ENCODE data around the gene TGOLN2. TPM values are rescaled to one million over a fixed set of nuclear protein-coding genes. Genes with fewer than 3 reads are reported as not detected.

The TGOLN2 gene
- total and polyA plus RNA-seq, 2 of the 13 experiments (the other 11 are each of a cell fraction or from before 2014, with no cell fraction given), result 99.6 to 155 TPM

DNA sequence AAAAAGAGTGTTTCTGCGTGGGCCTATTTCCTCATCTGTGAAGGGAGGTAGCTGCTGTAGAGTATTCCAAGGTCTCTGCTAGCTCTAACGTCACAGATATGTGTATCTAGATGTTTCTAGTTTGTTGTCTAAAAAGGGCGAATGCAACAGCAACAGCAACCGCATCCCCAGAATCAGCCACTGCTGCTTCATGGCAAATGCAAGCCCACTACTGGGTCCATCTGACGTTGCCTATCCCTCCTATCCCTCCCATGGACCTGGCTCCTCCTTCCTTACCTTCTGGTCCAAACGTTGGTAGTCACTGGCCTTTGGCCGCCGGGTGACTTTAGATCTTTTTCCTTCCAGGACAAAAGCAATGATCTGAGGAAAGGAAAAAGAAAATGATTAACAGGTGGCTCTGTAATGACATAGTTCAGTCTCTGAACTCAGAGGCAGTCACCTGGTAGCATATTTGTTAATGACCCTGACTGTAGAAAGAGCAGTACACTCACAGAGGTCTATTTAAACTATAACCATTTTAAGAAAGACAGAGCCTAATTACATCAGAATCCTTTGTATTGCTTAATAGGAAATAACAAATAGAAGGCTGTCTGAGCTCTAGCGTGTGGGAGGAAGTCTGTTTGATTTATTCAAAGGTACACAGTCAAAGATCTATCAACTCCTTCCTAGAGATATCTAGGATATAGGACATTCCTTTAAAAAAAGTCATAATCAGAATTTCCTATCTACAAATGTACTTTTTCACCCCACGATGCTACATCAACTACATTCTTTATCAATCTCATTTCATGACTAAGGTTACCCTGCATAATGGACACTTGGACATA lies 2.9 kb downstream of the TGOLN2 start (continued):
- TF ChIP-seq, protein P1, sequence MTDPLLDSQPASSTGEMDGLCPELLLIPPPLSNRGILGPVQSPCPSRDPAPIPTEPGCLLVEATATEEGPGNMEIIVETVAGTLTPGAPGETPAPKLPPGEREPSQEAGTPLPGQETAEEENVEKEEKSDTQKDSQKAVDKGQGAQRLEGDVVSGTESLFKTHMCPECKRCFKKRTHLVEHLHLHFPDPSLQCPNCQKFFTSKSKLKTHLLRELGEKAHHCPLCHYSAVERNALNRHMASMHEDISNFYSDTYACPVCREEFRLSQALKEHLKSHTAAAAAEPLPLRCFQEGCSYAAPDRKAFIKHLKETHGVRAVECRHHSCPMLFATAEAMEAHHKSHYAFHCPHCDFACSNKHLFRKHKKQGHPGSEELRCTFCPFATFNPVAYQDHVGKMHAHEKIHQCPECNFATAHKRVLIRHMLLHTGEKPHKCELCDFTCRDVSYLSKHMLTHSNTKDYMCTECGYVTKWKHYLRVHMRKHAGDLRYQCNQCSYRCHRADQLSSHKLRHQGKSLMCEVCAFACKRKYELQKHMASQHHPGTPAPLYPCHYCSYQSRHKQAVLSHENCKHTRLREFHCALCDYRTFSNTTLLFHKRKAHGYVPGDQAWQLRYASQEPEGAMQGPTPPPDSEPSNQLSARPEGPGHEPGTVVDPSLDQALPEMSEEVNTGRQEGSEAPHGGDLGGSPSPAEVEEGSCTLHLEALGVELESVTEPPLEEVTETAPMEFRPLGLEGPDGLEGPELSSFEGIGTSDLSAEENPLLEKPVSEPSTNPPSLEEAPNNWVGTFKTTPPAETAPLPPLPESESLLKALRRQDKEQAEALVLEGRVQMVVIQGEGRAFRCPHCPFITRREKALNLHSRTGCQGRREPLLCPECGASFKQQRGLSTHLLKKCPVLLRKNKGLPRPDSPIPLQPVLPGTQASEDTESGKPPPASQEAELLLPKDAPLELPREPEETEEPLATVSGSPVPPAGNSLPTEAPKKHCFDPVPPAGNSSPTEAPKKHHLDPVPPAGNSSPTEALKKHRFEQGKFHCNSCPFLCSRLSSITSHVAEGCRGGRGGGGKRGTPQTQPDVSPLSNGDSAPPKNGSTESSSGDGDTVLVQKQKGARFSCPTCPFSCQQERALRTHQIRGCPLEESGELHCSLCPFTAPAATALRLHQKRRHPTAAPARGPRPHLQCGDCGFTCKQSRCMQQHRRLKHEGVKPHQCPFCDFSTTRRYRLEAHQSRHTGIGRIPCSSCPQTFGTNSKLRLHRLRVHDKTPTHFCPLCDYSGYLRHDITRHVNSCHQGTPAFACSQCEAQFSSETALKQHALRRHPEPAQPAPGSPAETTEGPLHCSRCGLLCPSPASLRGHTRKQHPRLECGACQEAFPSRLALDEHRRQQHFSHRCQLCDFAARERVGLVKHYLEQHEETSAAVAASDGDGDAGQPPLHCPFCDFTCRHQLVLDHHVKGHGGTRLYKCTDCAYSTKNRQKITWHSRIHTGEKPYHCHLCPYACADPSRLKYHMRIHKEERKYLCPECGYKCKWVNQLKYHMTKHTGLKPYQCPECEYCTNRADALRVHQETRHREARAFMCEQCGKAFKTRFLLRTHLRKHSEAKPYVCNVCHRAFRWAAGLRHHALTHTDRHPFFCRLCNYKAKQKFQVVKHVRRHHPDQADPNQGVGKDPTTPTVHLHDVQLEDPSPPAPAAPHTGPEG (CRISPR knock-in tag; IDR thresholded peaks at IDR 0.05), result no peak
- TF ChIP-seq, protein P2, sequence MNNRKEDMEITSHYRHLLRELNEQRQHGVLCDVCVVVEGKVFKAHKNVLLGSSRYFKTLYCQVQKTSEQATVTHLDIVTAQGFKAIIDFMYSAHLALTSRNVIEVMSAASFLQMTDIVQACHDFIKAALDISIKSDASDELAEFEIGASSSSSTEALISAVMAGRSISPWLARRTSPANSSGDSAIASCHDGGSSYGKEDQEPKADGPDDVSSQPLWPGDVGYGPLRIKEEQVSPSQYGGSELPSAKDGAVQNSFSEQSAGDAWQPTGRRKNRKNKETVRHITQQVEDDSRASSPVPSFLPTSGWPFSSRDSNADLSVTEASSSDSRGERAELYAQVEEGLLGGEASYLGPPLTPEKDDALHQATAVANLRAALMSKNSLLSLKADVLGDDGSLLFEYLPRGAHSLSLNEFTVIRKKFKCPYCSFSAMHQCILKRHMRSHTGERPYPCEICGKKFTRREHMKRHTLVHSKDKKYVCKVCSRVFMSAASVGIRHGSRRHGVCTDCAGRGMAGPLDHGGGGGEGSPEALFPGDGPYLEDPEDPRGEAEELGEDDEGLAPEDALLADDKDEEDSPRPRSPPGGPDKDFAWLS (CRISPR knock-in tag; IDR thresholded peaks at IDR 0.05; ENCODE audit: borderline replicate concordance), result no peak
- no peak for TF ChIP-seq SOX6 (IDR thresholded peaks at IDR 0.05)
- TF ChIP-seq SOX6 (CRISPR knock-in tag; IDR thresholded peaks at IDR 0.05), result peak; percentile 99
- no peak for TF ChIP-seq IRX3 (CRISPR knock-in tag; IDR thresholded peaks at IDR 0.05; ENCODE audit: borderline replicate concordance, low read depth)
- TF ChIP-seq CENPT (CRISPR knock-in tag; IDR thresholded peaks at IDR 0.05; ENCODE audit: low read depth), result no peak
- TF ChIP-seq, protein P3, sequence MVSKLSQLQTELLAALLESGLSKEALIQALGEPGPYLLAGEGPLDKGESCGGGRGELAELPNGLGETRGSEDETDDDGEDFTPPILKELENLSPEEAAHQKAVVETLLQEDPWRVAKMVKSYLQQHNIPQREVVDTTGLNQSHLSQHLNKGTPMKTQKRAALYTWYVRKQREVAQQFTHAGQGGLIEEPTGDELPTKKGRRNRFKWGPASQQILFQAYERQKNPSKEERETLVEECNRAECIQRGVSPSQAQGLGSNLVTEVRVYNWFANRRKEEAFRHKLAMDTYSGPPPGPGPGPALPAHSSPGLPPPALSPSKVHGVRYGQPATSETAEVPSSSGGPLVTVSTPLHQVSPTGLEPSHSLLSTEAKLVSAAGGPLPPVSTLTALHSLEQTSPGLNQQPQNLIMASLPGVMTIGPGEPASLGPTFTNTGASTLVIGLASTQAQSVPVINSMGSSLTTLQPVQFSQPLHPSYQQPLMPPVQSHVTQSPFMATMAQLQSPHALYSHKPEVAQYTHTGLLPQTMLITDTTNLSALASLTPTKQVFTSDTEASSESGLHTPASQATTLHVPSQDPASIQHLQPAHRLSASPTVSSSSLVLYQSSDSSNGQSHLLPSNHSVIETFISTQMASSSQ (IDR thresholded peaks at IDR 0.05; ENCODE audit: low read depth), result peak; percentile 96
- TF ChIP-seq, protein P3 (CRISPR knock-in tag; IDR thresholded peaks at IDR 0.05; ENCODE audit: borderline replicate concordance), result peak; percentile 95
- peak; percentile 95 for TF ChIP-seq MEF2D (CRISPR knock-in tag; IDR thresholded peaks at IDR 0.05)
- TF ChIP-seq, protein P4, sequence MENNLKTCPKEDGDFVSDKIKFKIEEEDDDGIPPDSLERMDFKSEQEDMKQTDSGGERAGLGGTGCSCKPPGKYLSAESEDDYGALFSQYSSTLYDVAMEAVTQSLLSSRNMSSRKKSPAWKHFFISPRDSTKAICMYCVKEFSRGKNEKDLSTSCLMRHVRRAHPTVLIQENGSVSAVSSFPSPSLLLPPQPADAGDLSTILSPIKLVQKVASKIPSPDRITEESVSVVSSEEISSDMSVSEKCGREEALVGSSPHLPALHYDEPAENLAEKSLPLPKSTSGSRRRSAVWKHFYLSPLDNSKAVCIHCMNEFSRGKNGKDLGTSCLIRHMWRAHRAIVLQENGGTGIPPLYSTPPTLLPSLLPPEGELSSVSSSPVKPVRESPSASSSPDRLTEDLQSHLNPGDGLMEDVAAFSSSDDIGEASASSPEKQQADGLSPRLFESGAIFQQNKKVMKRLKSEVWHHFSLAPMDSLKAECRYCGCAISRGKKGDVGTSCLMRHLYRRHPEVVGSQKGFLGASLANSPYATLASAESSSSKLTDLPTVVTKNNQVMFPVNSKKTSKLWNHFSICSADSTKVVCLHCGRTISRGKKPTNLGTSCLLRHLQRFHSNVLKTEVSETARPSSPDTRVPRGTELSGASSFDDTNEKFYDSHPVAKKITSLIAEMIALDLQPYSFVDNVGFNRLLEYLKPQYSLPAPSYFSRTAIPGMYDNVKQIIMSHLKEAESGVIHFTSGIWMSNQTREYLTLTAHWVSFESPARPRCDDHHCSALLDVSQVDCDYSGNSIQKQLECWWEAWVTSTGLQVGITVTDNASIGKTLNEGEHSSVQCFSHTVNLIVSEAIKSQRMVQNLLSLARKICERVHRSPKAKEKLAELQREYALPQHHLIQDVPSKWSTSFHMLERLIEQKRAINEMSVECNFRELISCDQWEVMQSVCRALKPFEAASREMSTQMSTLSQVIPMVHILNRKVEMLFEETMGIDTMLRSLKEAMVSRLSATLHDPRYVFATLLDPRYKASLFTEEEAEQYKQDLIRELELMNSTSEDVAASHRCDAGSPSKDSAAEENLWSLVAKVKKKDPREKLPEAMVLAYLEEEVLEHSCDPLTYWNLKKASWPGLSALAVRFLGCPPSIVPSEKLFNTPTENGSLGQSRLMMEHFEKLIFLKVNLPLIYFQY (CRISPR knock-in tag; IDR thresholded peaks at IDR 0.05; ENCODE audit: borderline replicate concordance), result peak; percentile 48; the same call in 1 of the 2 replicates
- no peak for TF ChIP-seq ZZZ3 (CRISPR knock-in tag; IDR thresholded peaks at IDR 0.05; ENCODE audit: borderline replicate concordance)
- TF ChIP-seq TCF7 (IDR thresholded peaks at IDR 0.05; ENCODE audit: low read depth), result peak; percentile 93

Data from HepG2 (cell line).